Body of pancreas (tissue), 4 donors: ENCODE data around the gene LMNA. TPM values are rescaled to one million over a fixed set of nuclear protein-coding genes. Genes with fewer than 3 reads are reported as not detected.

Experiments
- ATAC-seq: fragments of 150-250 bp; one replicate; pipeline ENCODE4 v1.9.1; 2016
- DNase-seq, 4 donors: peaks; one replicate each; pipeline ENCODE4 v3.0.0-alpha.2; 2019
- H3K27ac ChIP-seq, 4 donors: fragments of 200-600 bp; sonication (generic); 1 replicate in 3 of 4; 2 replicates in 1 of 4; pipeline versions ENCODE4 v1.5.1 to v1.6.1; 2016 to 2019; ENCODE audit warnings: mild to moderate bottlenecking in 1 of 4, mixed read lengths in 1 of 4, moderate library complexity in 1 of 4
- H3K27me3 ChIP-seq, 2 donors: fragments of 200-600 bp; sonication (generic); one replicate each; pipeline ENCODE4 v1.6.0; 2016; ENCODE audit warnings: mild to moderate bottlenecking in 1 of 2
- H3K36me3 ChIP-seq, 2 donors: fragments of 200-600 bp; sonication (generic); replicated peaks in 1 of 2; 2 replicates each; pipeline ENCODE4 v1.5.1; 2016; ENCODE audit warnings: low read depth in 2 of 2; ENCODE audit not compliant: insufficient read depth in 1 of 2
- H3K4me1 ChIP-seq: fragments of 200-600 bp; sonication (generic); one replicate; pipeline ENCODE4 v1.6.0; 2016
- H3K4me3 ChIP-seq, 2 donors: fragments of 200-600 bp; sonication (generic); 1 replicate in 1 of 2; 2 replicates in 1 of 2; pipeline ENCODE4 v1.5.1; 2016 to 2019
- H3K9me3 ChIP-seq, 3 donors: fragments of 200-600 bp; sonication (generic); 1 replicate in 2 of 3; 2 replicates in 1 of 3; pipeline ENCODE4 v1.5.1; 2016
- POLR2A ChIP-seq, 3 donors: fragments of 450-650 bp; IDR thresholded peaks; one replicate each; pipeline ENCODE4 v1.6.1; 2016; ENCODE audit warnings: antibody characterized with exemption in 3 of 3, mild to moderate bottlenecking in 2 of 3
- WGBS, 2 donors: methylation state at CpG; one replicate each; pipeline ENCODE4 v1.1.5; 2017; 5-methylcytosine and 5-hydroxymethylcytosine counted together
- intact Hi-C: fragments of 100-400 bp; cut with DNase I; formaldehyde crosslinking; loops from one replicate; pipeline ENCODE4 v1.15.1; 2023
- total RNA-seq, 2 donors: library from RNA; depleted of rRNA; stranded (reverse); fragments of >200 nt; gene quantifications; one replicate each; pipeline ENCODE4 v1.1.0, GENCODE V29; 2016
- TF ChIP-seq, protein P1 (sequence below), 7 experiments: fragments of 450-650 bp in 4 of 7; fragments of 200-600 bp in 3 of 7; sonication (generic) in 3 of 7; IDR thresholded peaks; one replicate each; pipeline ENCODE4 v1.5.1; 2016 to 2019; ENCODE audit warnings: antibody characterized with exemption in 7 of 7

Gene LMNA
- total RNA-seq, 2 donors from 2014 or later, result 152 to 186 TPM

GRCh38 chr1:156154317-156154749 is 39.8 kb downstream of the LMNA start:
- H3K4me3 ChIP-seq, result no peak overlapping the region
- ATAC-seq (no peak), DNase-seq (peak in 1 of 4 donors; percentile 58)
- TF ChIP-seq, protein P1, sequence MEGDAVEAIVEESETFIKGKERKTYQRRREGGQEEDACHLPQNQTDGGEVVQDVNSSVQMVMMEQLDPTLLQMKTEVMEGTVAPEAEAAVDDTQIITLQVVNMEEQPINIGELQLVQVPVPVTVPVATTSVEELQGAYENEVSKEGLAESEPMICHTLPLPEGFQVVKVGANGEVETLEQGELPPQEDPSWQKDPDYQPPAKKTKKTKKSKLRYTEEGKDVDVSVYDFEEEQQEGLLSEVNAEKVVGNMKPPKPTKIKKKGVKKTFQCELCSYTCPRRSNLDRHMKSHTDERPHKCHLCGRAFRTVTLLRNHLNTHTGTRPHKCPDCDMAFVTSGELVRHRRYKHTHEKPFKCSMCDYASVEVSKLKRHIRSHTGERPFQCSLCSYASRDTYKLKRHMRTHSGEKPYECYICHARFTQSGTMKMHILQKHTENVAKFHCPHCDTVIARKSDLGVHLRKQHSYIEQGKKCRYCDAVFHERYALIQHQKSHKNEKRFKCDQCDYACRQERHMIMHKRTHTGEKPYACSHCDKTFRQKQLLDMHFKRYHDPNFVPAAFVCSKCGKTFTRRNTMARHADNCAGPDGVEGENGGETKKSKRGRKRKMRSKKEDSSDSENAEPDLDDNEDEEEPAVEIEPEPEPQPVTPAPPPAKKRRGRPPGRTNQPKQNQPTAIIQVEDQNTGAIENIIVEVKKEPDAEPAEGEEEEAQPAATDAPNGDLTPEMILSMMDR (IDR thresholded peaks at IDR 0.05), result no peak
- TF ChIP-seq POLR2A (IDR thresholded peaks at IDR 0.05), result peak in 1 of 3 donors; percentile 22
- peak overlapping the region in 1 of 4 donors; percentile 31 for H3K27ac ChIP-seq
- H3K36me3 ChIP-seq, result no peaks in the 10 kb centered on the region
- intact Hi-C loops, result no loop called here
- H3K4me1 ChIP-seq, result peaks cover 11% of the 10 kb centered on the region
- WGBS, 2 donors, result 53 to 57% methylated on average over 8 to 11 of the region's 11 CpGs
- H3K27me3 ChIP-seq, result no peaks in the 10 kb centered on the region
- no peaks in the 10 kb centered on the region for H3K9me3 ChIP-seq

DNA sequence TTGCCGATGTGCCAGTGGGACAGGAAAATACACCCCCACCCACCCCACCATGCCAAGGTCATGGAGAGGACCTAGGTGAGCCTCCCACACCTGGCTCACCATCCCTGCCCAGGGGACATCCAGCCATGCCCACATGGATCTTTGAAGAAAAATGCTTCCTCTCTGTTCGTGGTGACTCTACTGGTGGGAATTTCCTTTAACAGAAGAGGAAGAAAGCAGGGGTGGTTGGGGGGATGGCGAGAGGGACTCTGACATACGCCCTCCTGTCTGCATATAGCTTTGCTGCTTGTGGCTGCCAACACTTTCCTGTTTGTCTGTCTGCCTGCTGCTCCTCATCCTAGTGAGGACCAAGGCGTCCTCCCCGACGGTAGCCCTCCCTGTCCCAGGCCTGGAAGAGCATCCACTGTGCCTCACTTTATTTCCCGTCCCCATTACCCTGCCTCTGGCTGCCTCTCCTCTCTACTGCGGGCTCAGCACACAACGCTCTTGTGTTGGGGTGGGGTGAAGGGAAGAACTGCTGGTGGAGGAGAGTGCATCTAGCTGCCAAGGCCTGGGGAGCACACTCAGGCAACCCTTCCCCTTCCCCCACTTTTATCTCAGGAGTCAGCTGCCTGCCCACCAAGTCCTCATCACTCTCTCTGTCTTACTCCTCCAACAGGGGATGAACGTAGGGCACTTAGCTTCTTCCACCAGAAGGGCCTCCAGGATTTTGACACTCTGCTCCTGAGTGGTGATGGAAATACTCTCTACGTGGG is 41.4 kb downstream of the LMNA start:
- no peaks in the 10 kb centered on the region for H3K27me3 ChIP-seq
- no peak for TF ChIP-seq POLR2A (IDR thresholded peaks at IDR 0.05)
- TF ChIP-seq, protein P1 (IDR thresholded peaks at IDR 0.05), result no peak
- H3K36me3 ChIP-seq, result no peaks in the 10 kb centered on the region
- H3K9me3 ChIP-seq, result no peaks in the 10 kb centered on the region
- no peak overlapping the region for H3K4me3 ChIP-seq
- no peak for ATAC-seq
- 55 to 58% methylated on average over 10 to 12 of the region's 12 CpGs for WGBS, 2 donors
- peaks cover 11% of the 10 kb centered on the region for H3K4me1 ChIP-seq
- H3K27ac ChIP-seq, result no peak overlapping the region
- intact Hi-C loops, result no loop called here
- DNase-seq, result no peak

DNA sequence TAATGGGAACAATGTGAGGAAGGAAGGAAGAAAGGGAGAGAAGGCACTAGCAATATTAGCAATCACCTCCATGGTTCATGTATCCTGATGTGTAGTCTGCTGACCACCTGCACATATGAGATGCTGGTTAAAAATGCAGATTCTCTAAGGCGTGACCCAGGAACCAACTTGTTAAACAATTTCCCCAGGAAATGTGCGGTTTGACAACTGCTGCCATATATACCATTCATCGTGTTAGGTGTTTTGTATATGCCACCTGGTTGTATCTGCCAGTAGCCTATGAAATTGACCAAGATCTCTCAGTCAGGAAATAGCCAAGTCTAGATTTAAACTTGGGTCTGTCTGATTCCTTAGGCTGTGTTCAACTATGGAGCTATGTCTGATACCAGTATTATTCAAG is 43.0 kb downstream of the LMNA start:
- no peak for TF ChIP-seq POLR2A (IDR thresholded peaks at IDR 0.05)
- TF ChIP-seq, protein P1 (IDR thresholded peaks at IDR 0.05), result no peak
- ATAC-seq (no peak), DNase-seq (no peak)
- no peaks in the 10 kb centered on the region for H3K36me3 ChIP-seq
- peaks cover 19% of the 10 kb centered on the region for H3K4me1 ChIP-seq
- WGBS, 2 donors, result 80 to 87% methylated on average over 3 of the region's 3 CpGs
- intact Hi-C loops, result no loop called here
- H3K27me3 ChIP-seq, result no peaks in the 10 kb centered on the region
- H3K4me3 ChIP-seq, result no peak overlapping the region
- no peak overlapping the region for H3K27ac ChIP-seq
- no peaks in the 10 kb centered on the region for H3K9me3 ChIP-seq

- 61 to 73% methylated on average over 5 of the region's 5 CpGs for WGBS, 2 donors
- TF ChIP-seq POLR2A (IDR thresholded peaks at IDR 0.05), result no peak
- TF ChIP-seq, protein P1 (IDR thresholded peaks at IDR 0.05), result no peak
- H3K27ac ChIP-seq, result no peak overlapping the region
- H3K4me1 ChIP-seq, result peaks cover 19% of the 10 kb centered on the region
- DNase-seq (no peak), ATAC-seq (no peak)
- no peaks in the 10 kb centered on the region for H3K9me3 ChIP-seq
- no peaks in the 10 kb centered on the region for H3K27me3 ChIP-seq
- no peaks in the 10 kb centered on the region for H3K36me3 ChIP-seq
- intact Hi-C loops, result no loop called here
- H3K4me3 ChIP-seq, result no peak overlapping the region
Measured at GRCh38 chr1:156157966-156158365, 43.5 kb downstream of the LMNA start.
